HG02678 (cell line): ENCODE data around the gene EDNRB.
"Not testable (repeated sequence)": the region's sequence is repeated elsewhere in the genome, so short reads cannot be mapped to it uniquely, and the experiment has no call there.

Source experiments
- ATAC-seq: cut with Tn5 transposase; IDR thresholded peaks from one replicate; pipeline ENCODE4 v1.9.1; 2021; ENCODE audit warnings: mild to moderate bottlenecking, moderate library complexity; ENCODE audit not compliant: unreplicated experiment

The EDNRB gene

DNA sequence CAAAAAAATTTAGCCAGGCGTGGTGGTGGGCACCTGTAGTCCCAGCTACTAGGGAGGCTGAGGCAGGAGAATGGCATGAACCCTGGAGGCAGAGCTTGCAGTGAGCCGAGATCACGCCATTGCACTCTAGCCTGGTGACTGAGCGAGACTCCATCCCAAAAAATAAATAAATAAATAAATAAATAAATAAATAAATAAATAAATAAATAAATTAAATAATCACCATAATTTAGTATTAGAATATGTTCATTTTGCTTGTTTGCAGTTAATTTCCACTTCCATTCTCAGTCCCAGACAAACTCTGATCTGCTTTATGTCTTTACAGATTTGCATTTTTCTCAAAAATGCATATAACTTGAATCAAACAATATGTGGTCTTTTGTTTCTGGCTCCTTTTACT is 70.6 kb downstream of the EDNRB start:
- not testable (repeated sequence) for ATAC-seq

DNA sequence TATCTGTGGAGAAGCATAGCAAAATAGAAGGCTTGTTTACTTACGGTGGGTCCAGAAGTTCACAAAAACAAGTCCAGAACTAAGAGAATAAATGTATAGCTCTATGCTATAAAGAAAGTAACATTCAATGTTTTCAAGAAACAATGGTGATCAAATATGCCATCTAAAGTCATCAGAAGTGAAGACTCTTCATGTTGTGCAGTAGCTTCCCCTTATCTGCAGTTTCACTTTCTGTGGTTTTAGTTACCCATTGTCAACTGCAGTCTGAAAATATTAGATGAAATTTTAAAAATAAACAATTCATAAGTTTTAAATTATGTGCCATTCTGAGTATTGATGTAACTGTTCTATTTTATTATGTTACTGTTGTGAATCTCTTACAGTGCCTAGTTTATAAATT is 72.5 kb downstream of the EDNRB start:
- ATAC-seq = peak; percentile 65
